HCT116 (cell line): Measurements from ENCODE around the gene SLC6A8. TPM values are rescaled to one million over a fixed set of nuclear protein-coding genes. Genes with fewer than 3 reads are reported as not detected.

Source experiments
- ATAC-seq: fragments of 200-7000 bp; cut with Tn5 transposase; 2 replicates; pipeline ENCODE4 v1.9.1; 2020; ENCODE audit warnings: mild to moderate bottlenecking, moderate library complexity
- BruUV-seq: library from RNA; stranded (reverse); fragments of 400-500 nt; replicated peaks from 2 replicates; lab custom pipeline; 2021; lab: Mats Ljungman, UMichigan
- CTCF ChIA-PET: fragments of 300-600 bp; sonication (Branson Sonifier 250); formaldehyde crosslinking; loops from one replicate; lab custom pipeline; 2021; ENCODE audit warnings: antibody characterized with exemption; lab: Charles Lee
- POLR2A ChIA-PET: fragments of 300-600, 350-600 bp; sonication (Branson Sonifier 250); formaldehyde crosslinking; loops from one replicate; lab custom pipeline; 2021; ENCODE audit warnings: antibody characterized with exemption; lab: Charles Lee
- RAD21 ChIA-PET, 2 experiments: fragments of 300-600 bp; sonication (Branson Sonifier 250); formaldehyde crosslinking; loops; one replicate each; lab custom pipeline; 2023; ENCODE audit warnings: low total read pairs in 2 of 2; ENCODE audit not compliant: uncharacterized antibody in 2 of 2, unreplicated experiment in 2 of 2, low non-redundant PET in 1 of 2; lab: Charles Lee
- DNase-seq: peaks from one replicate; pipeline ENCODE4 v3.0.0-alpha.2; 2010; ENCODE audit warnings: low read depth, low spot score
- H2AFZ ChIP-seq: fragments of 200-600 bp; shearing (Covaris generic), sonication (generic); 2 replicates; pipeline ENCODE4 v1.6.1; 2017; ENCODE audit warnings: low read depth, mixed run types, mixed read lengths, antibody characterized with exemption, low read length; ENCODE audit not compliant: poor library complexity, severe bottlenecking
- H3K27ac ChIP-seq: 2 replicates; pipeline ENCODE4 v1.5.1; 2012; ENCODE audit warnings: low read depth, low read length
- H3K27me3 ChIP-seq: fragments of 200-600 bp; sonication (generic); 2 replicates; pipeline ENCODE4 v1.6.1; 2016; ENCODE audit warnings: mixed run types, low read length, mixed read lengths; ENCODE audit not compliant: insufficient read depth
- H3K36me3 ChIP-seq, 2 experiments: fragments of 200-500 bp in 1 of 2; fragments of 200-600 bp in 1 of 2; sonication (Bioruptor generic) in 1 of 2; sonication (generic) in 1 of 2; 2 replicates each; pipeline versions ENCODE4 v1.5.1 to v1.6.1; 2014 to 2016; ENCODE audit warnings: low read length in 2 of 2, inconsistent platforms in 1 of 2, mixed read lengths in 1 of 2, mixed run types in 1 of 2; ENCODE audit not compliant: insufficient read depth in 2 of 2, control insufficient read depth in 1 of 2
- H3K4me1 ChIP-seq, 2 experiments: fragments of 200-600 bp in 1 of 2; sonication (generic) in 1 of 2; 2 replicates each; pipeline versions ENCODE4 v1.5.1 to v1.6.1; 2012 to 2017; ENCODE audit warnings: low read length in 2 of 2, inconsistent platforms in 1 of 2, mild to moderate bottlenecking in 1 of 2, mixed read lengths in 1 of 2, mixed run types in 1 of 2, moderate library complexity in 1 of 2; ENCODE audit not compliant: insufficient read depth in 2 of 2, control insufficient read depth in 1 of 2
- H3K4me2 ChIP-seq: fragments of 200-600 bp; sonication (generic); 2 replicates; pipeline ENCODE4 v1.6.1; 2017; ENCODE audit warnings: mixed run types, low read length, mixed read lengths
- H3K4me3 ChIP-seq, 2 experiments: fragments of 200-600 bp in 1 of 2; sonication (generic) in 1 of 2; replicated peaks in 1 of 2; 2 replicates each; pipeline ENCODE4 v1.5.1; 2011 to 2016; ENCODE audit warnings: low read length in 2 of 2, control low read depth in 1 of 2, low read depth in 1 of 2, mild to moderate bottlenecking in 1 of 2, mixed read lengths in 1 of 2, mixed run types in 1 of 2
- H3K79me2 ChIP-seq: fragments of 200-600 bp; sonication (generic); 2 replicates; pipeline ENCODE4 v1.6.1; 2017; ENCODE audit warnings: mild to moderate bottlenecking, mixed run types, low read length, moderate library complexity, mixed read lengths; ENCODE audit not compliant: insufficient read depth
- H3K9ac ChIP-seq: fragments of 200-600 bp; sonication (generic); 2 replicates; pipeline ENCODE4 v1.6.1; 2016; ENCODE audit warnings: low read length, mixed read lengths
- H3K9me2 ChIP-seq: fragments of 200-600 bp; sonication (generic), shearing (Covaris generic); 2 replicates; pipeline ENCODE4 v1.6.1; 2017; ENCODE audit warnings: mixed run types, mild to moderate bottlenecking, moderate library complexity; ENCODE audit not compliant: insufficient read depth
- H3K9me3 ChIP-seq, 2 experiments: fragments of 200-500 bp in 1 of 2; fragments of 200-600 bp in 1 of 2; sonication (Bioruptor generic) in 1 of 2; sonication (generic) in 1 of 2; 2 replicates each; pipeline ENCODE4 v1.6.1; 2014 to 2017; ENCODE audit warnings: low read length in 2 of 2, mixed read lengths in 2 of 2, inconsistent platforms in 1 of 2, low read depth in 1 of 2, mild to moderate bottlenecking in 1 of 2, mixed run types in 1 of 2, moderate library complexity in 1 of 2; ENCODE audit not compliant: control insufficient read depth in 1 of 2, insufficient read depth in 1 of 2
- H4K20me1 ChIP-seq: fragments of 200-600 bp; sonication (generic), shearing (Covaris generic); 2 replicates; pipeline ENCODE4 v1.6.1; 2017; ENCODE audit warnings: mixed run types, mild to moderate bottlenecking, moderate library complexity; ENCODE audit not compliant: insufficient read depth
- ATF3 ChIP-seq: IDR thresholded peaks from 2 replicates; pipeline ENCODE4 v1.6.1; 2012
- CBX3 ChIP-seq: IDR thresholded peaks from 2 replicates; pipeline ENCODE4 v1.6.1; 2012; ENCODE audit warnings: low read depth
- CEBPB ChIP-seq: IDR thresholded peaks from 2 replicates; pipeline ENCODE4 v1.6.1; 2012; ENCODE audit warnings: low read depth
- CTCF ChIP-seq, 3 experiments: fragments of 200-600 bp in 1 of 3; sonication (generic) in 1 of 3; IDR thresholded peaks in 2 of 3; conservative IDR thresholded peaks in 1 of 3; 2 replicates each; pipeline ENCODE4 v1.5.1; 2012 to 2017; ENCODE audit warnings: low read depth in 2 of 3, low read length in 2 of 3, antibody characterized with exemption in 1 of 3, borderline replicate concordance in 1 of 3, control low read depth in 1 of 3, mild to moderate bottlenecking in 1 of 3, mixed read lengths in 1 of 3, mixed run types in 1 of 3, moderate library complexity in 1 of 3; ENCODE audit not compliant: insufficient read depth in 1 of 3
- EGR1 ChIP-seq: IDR thresholded peaks from 2 replicates; pipeline ENCODE4 v1.6.1; 2012; ENCODE audit warnings: low read depth
- EZH2 ChIP-seq: fragments of 200-600 bp; sonication (generic); IDR thresholded peaks from 2 replicates; pipeline ENCODE4 v1.6.1; 2017; ENCODE audit warnings: antibody characterized with exemption, mixed run types
- EZH2phosphoT487 ChIP-seq: fragments of 200-600 bp; IDR thresholded peaks from 2 replicates; pipeline ENCODE4 v1.6.1; 2018; ENCODE audit warnings: antibody characterized with exemption, borderline replicate concordance
- FOSL1 ChIP-seq: IDR thresholded peaks from 2 replicates; pipeline ENCODE4 v1.6.1; 2012; ENCODE audit warnings: low read depth
- JUND ChIP-seq: IDR thresholded peaks from 2 replicates; pipeline ENCODE4 v1.6.1; 2012
- POLR2AphosphoS5 ChIP-seq: IDR thresholded peaks from 2 replicates; pipeline ENCODE4 v1.6.1; 2011; ENCODE audit warnings: mild to moderate bottlenecking, low read depth, low read length, moderate library complexity
- RAD21 ChIP-seq: IDR thresholded peaks from 2 replicates; pipeline ENCODE4 v1.6.1; 2012; ENCODE audit warnings: low read depth, mild to moderate bottlenecking
- REST ChIP-seq: IDR thresholded peaks from 2 replicates; pipeline ENCODE4 v1.6.1; 2012; ENCODE audit warnings: low read depth
- SIN3A ChIP-seq: IDR thresholded peaks from 2 replicates; pipeline ENCODE4 v1.6.1; 2012; ENCODE audit warnings: low read depth
- SP1 ChIP-seq: IDR thresholded peaks from 2 replicates; pipeline ENCODE4 v1.6.1; 2012; ENCODE audit warnings: low read depth
- SRF ChIP-seq: IDR thresholded peaks from 2 replicates; pipeline ENCODE4 v1.6.1; 2012; ENCODE audit warnings: low read depth
- YY1 ChIP-seq: IDR thresholded peaks from 2 replicates; pipeline ENCODE4 v1.6.1; 2011; ENCODE audit warnings: low read length, low read depth, moderate library complexity, mild to moderate bottlenecking; ENCODE audit not compliant: insufficient replicate concordance; ENCODE audit errors: extremely low read depth
- ZBTB33 ChIP-seq: IDR thresholded peaks from 2 replicates; pipeline ENCODE4 v1.6.1; 2011; ENCODE audit warnings: mild to moderate bottlenecking, low read length, moderate library complexity; ENCODE audit not compliant: insufficient replicate concordance; ENCODE audit errors: extremely low read depth
- ZFX ChIP-seq: fragments of 450-650 bp; IDR thresholded peaks from 2 replicates; pipeline ENCODE4 v1.6.1; 2017
- ZNF274 ChIP-seq: fragments of 200-500 bp; sonication (Bioruptor generic); IDR thresholded peaks from 2 replicates; pipeline ENCODE4 v1.6.1; 2014; ENCODE audit warnings: mild to moderate bottlenecking, low read depth, low read length, inconsistent platforms
- intact Hi-C: fragments of 100-400 bp; cut with micrococcal nuclease; formaldehyde crosslinking; loops from 2 replicates; pipeline ENCODE4 v1.10.0; 2022
- total RNA-seq: library from RNA; stranded (reverse); gene quantifications from one replicate; pipeline ENCODE4 v1.2.1, GENCODE V29; 2021; ENCODE audit not compliant: unreplicated experiment

SLC6A8 gene
- total RNA-seq, 1 experiment from 2014 or later, result 101 TPM

DNA sequence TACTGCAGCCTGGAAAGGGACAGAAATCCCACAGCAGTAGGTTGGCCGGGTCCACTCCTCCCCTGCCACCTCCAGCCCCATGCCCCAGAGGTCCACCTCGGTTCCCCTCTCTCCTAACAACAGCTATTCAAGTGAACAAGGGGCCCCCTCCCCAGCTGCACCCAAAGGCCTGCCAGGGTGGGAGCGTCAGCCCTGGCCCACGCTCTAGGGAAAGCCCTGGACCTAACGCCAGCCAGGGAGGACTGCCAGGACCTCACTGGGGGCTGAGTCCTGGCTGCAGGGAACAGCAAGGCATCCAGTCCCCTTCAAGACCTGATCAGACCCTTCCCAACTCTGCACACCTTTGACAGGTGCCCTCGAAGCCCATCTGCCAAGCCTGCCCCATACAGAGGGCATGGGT lies 13.2 kb downstream of the SLC6A8 start:
- Histone ChIP-seq H3K9me3 (no peaks in the 10 kb centered on the region), H3K4me2 (no peak overlapping the region), H4K20me1 (no peaks in the 10 kb centered on the region), H3K9ac (no peak overlapping the region), H2AFZ (no peak overlapping the region), H3K9me2 (no peaks in the 10 kb centered on the region), H3K36me3 (no peaks in the 10 kb centered on the region), H3K4me1 (no peaks in the 10 kb centered on the region), H3K79me2 (no peaks in the 10 kb centered on the region), H3K27me3 (no peaks in the 10 kb centered on the region), H3K27ac (no peak overlapping the region), H3K4me3 (no peak overlapping the region)
- ATAC-seq (no peak), DNase-seq (no peak)
- ChIA-PET POLR2A (no interaction called here), CTCF (no interaction called here), RAD21 (no interaction called here)
- BruUV-seq, result no TSS peak
- TF ChIP-seq JUND (no peak), ZBTB33 (no peak), EZH2phosphoT487 (no peak), SP1 (no peak), SIN3A (no peak), RAD21 (no peak), EGR1 (no peak), CEBPB (no peak), ZNF274 (no peak), EZH2 (no peak), ZFX (no peak), FOSL1 (no peak), CBX3 (no peak), REST (no peak), CTCF (IDR thresholded peaks at IDR 0.05 in 2 of 3, conservative IDR thresholded peaks at IDR 0.05 in 1 of 3; ENCODE audit: borderline replicate concordance in 1 of 3, insufficient read depth in 1 of 3, low read depth in 2 of 3, low read length in 2 of 3) (no peak), POLR2AphosphoS5 (no peak), ATF3 (no peak), SRF (no peak), YY1 (no peak)
- intact Hi-C loops, result no loop called here
